Ishikawa (cell line): ENCODE data around the gene ZNF212.

Experiments
- CEBPB ChIP-seq: IDR thresholded peaks from 2 replicates; pipeline ENCODE4 v1.6.1; 2012
- CREB1 ChIP-seq: IDR thresholded peaks from 2 replicates; pipeline ENCODE4 v1.6.1; 2012; ENCODE audit warnings: low read depth
- EGR1 ChIP-seq: IDR thresholded peaks from 2 replicates; pipeline ENCODE4 v1.6.1; 2012
- EP300 ChIP-seq: IDR thresholded peaks from 2 replicates; pipeline ENCODE4 v1.6.1; 2012; ENCODE audit warnings: borderline replicate concordance
- FOXM1 ChIP-seq: IDR thresholded peaks from 2 replicates; pipeline ENCODE4 v1.6.1; 2012; ENCODE audit warnings: low read depth, borderline replicate concordance
- NFIC ChIP-seq: IDR thresholded peaks from 2 replicates; pipeline ENCODE4 v1.6.1; 2012
- RAD21 ChIP-seq: IDR thresholded peaks from 2 replicates; pipeline ENCODE4 v1.6.1; 2012; ENCODE audit warnings: low read depth
- TAF1 ChIP-seq: IDR thresholded peaks from 2 replicates; pipeline ENCODE4 v1.6.1; 2012; ENCODE audit warnings: low read depth, mild to moderate bottlenecking
- TCF12 ChIP-seq: IDR thresholded peaks from 2 replicates; pipeline ENCODE4 v1.6.1; 2012; ENCODE audit warnings: low read depth
- TEAD4 ChIP-seq: IDR thresholded peaks from 2 replicates; pipeline ENCODE4 v1.6.1; 2012
- USF1 ChIP-seq: IDR thresholded peaks from 2 replicates; pipeline ENCODE4 v1.6.1; 2012
- YY1 ChIP-seq: IDR thresholded peaks from 2 replicates; pipeline ENCODE4 v1.6.1; 2012; ENCODE audit warnings: low read depth
- TF ChIP-seq, protein P1 (sequence below): IDR thresholded peaks from 2 replicates; pipeline ENCODE4 v1.6.1; 2012; ENCODE audit warnings: low read depth, mild to moderate bottlenecking
- TF ChIP-seq, protein P2 (sequence below): IDR thresholded peaks from 2 replicates; pipeline ENCODE4 v1.6.1; 2012

DNA sequence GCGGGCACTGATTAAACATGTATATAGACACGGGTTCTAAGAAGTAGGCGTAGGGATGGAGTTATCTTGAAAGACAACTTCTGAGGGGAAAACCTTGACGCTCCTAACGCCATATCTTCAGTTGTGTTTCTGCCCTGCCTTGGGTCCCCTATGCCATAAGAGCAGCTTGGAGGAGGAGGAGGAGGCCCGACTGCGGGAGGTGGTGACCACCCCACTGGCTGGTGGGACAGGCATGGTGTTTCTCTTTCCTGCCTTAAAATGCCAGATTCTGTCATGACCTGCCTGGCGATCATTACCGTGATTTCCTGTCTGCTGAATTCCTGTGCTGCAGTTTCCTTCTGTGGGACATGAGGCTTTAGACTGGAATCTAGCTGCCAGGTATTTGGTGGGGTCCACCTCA lies 38.4 kb downstream of the ZNF212 start:
- no peak for TF ChIP-seq TAF1
- no peak for TF ChIP-seq CREB1
- TF ChIP-seq TEAD4, result no peak
- TF ChIP-seq YY1, result no peak
- TF ChIP-seq, protein P1, sequence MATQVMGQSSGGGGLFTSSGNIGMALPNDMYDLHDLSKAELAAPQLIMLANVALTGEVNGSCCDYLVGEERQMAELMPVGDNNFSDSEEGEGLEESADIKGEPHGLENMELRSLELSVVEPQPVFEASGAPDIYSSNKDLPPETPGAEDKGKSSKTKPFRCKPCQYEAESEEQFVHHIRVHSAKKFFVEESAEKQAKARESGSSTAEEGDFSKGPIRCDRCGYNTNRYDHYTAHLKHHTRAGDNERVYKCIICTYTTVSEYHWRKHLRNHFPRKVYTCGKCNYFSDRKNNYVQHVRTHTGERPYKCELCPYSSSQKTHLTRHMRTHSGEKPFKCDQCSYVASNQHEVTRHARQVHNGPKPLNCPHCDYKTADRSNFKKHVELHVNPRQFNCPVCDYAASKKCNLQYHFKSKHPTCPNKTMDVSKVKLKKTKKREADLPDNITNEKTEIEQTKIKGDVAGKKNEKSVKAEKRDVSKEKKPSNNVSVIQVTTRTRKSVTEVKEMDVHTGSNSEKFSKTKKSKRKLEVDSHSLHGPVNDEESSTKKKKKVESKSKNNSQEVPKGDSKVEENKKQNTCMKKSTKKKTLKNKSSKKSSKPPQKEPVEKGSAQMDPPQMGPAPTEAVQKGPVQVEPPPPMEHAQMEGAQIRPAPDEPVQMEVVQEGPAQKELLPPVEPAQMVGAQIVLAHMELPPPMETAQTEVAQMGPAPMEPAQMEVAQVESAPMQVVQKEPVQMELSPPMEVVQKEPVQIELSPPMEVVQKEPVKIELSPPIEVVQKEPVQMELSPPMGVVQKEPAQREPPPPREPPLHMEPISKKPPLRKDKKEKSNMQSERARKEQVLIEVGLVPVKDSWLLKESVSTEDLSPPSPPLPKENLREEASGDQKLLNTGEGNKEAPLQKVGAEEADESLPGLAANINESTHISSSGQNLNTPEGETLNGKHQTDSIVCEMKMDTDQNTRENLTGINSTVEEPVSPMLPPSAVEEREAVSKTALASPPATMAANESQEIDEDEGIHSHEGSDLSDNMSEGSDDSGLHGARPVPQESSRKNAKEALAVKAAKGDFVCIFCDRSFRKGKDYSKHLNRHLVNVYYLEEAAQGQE, result no peak
- TF ChIP-seq RAD21, result no peak
- TF ChIP-seq EGR1, result no peak
- no peak for TF ChIP-seq USF1
- TF ChIP-seq, protein P2, sequence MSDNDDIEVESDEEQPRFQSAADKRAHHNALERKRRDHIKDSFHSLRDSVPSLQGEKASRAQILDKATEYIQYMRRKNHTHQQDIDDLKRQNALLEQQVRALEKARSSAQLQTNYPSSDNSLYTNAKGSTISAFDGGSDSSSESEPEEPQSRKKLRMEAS, result no peak
- TF ChIP-seq EP300, result no peak
- no peak for TF ChIP-seq NFIC
- TF ChIP-seq FOXM1, result no peak
- TF ChIP-seq CEBPB, result no peak
- TF ChIP-seq TCF12, result no peak
